A549 (cell line): ENCODE results near the gene MEF2B.

ENCODE experiments used
- CHD2 ChIP-seq: fragments of 150-350 bp; IDR thresholded peaks from 2 replicates; pipeline ENCODE4 v1.6.1; 2014; ENCODE audit warnings: low read length; ENCODE audit not compliant: partially characterized antibody
- JUN ChIP-seq, 2 experiments: fragments of >200 bp; sonication (Bioruptor Twin); formaldehyde crosslinking; IDR thresholded peaks; 2 replicates in 1 of 2; 3 replicates in 1 of 2; pipeline ENCODE4 v1.6.1; 2016 to 2017
- POLR2A ChIP-seq: IDR thresholded peaks from 2 replicates; pipeline ENCODE4 v1.6.1; 2012; ENCODE audit warnings: mild to moderate bottlenecking, low read length
- TF ChIP-seq, protein P1 (sequence below): fragments of >200 bp; sonication (Bioruptor Twin); formaldehyde crosslinking; IDR thresholded peaks from 3 replicates; pipeline ENCODE4 v1.5.1; 2016
- TF ChIP-seq, protein P2 (sequence below): fragments of 150-350 bp; IDR thresholded peaks from 2 replicates; pipeline ENCODE4 v1.6.1; 2014; ENCODE audit warnings: low read depth, mild to moderate bottlenecking, low read length

DNA sequence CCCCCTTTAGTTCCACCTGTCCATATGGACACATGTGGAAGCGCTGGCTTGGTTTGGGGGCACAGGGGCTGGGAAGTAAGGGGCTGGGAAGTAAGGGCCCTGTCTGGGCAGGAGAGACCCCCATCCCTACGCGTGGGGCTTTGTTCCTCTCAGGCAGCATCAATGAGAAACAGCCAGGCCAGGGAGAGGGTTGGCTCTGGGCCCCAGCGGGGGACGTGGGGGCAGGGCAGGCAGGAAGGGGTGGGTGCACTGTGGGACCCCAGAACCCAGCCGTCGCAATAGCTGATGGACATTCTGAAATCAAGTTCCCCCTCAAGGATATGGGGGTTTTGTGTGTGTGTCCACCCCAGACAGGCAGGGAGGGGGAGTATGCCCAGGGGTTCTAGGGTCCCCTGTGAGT, 42.9 kb upstream of the MEF2B start:
- TF ChIP-seq, protein P1, sequence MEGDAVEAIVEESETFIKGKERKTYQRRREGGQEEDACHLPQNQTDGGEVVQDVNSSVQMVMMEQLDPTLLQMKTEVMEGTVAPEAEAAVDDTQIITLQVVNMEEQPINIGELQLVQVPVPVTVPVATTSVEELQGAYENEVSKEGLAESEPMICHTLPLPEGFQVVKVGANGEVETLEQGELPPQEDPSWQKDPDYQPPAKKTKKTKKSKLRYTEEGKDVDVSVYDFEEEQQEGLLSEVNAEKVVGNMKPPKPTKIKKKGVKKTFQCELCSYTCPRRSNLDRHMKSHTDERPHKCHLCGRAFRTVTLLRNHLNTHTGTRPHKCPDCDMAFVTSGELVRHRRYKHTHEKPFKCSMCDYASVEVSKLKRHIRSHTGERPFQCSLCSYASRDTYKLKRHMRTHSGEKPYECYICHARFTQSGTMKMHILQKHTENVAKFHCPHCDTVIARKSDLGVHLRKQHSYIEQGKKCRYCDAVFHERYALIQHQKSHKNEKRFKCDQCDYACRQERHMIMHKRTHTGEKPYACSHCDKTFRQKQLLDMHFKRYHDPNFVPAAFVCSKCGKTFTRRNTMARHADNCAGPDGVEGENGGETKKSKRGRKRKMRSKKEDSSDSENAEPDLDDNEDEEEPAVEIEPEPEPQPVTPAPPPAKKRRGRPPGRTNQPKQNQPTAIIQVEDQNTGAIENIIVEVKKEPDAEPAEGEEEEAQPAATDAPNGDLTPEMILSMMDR = no peak
- TF ChIP-seq CHD2 (no peak), JUN (IDR thresholded peaks at IDR 0.05) (no peak), POLR2A (no peak)
- TF ChIP-seq, protein P2, sequence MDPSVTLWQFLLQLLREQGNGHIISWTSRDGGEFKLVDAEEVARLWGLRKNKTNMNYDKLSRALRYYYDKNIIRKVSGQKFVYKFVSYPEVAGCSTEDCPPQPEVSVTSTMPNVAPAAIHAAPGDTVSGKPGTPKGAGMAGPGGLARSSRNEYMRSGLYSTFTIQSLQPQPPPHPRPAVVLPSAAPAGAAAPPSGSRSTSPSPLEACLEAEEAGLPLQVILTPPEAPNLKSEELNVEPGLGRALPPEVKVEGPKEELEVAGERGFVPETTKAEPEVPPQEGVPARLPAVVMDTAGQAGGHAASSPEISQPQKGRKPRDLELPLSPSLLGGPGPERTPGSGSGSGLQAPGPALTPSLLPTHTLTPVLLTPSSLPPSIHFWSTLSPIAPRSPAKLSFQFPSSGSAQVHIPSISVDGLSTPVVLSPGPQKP = no peak
